WERI-Rb-1 (cell line): ENCODE measurements around the gene WFDC2.

Experiments
- DNase-seq: peaks from one replicate; pipeline ENCODE4 v3.0.0-alpha.2; 2020
- H3K27ac ChIP-seq: fragments of 250-450 bp; sonication (Bioruptor Pico); 2 replicates; pipeline ENCODE4 v1.5.1; 2020; ENCODE audit warnings: mild to moderate bottlenecking, moderate library complexity
- H3K27me3 ChIP-seq: fragments of 250-450 bp; sonication (Bioruptor Pico); 2 replicates; pipeline ENCODE4 v1.5.1; 2021; ENCODE audit warnings: mild to moderate bottlenecking, low read depth, moderate library complexity; ENCODE audit not compliant: insufficient read depth, severe bottlenecking
- H3K36me3 ChIP-seq: fragments of 250-450 bp; sonication (Bioruptor Pico); 2 replicates; pipeline ENCODE4 v1.5.1; 2020; ENCODE audit warnings: mild to moderate bottlenecking, moderate library complexity
- H3K4me3 ChIP-seq: 2 replicates; pipeline ENCODE4 v1.5.1; 2011; ENCODE audit warnings: low read depth, mild to moderate bottlenecking, control low read depth, low read length
- H3K9me3 ChIP-seq: fragments of 250-450 bp; sonication (Bioruptor Pico); 2 replicates; pipeline ENCODE4 v1.5.1; 2021; ENCODE audit warnings: mild to moderate bottlenecking, moderate library complexity; ENCODE audit not compliant: severe bottlenecking
- CTCF ChIP-seq: IDR thresholded peaks from 2 replicates; pipeline ENCODE4 v1.5.1; 2011; ENCODE audit warnings: low read depth, mild to moderate bottlenecking, control low read depth, inconsistent platforms, low read length

The WFDC2 gene

DNA sequence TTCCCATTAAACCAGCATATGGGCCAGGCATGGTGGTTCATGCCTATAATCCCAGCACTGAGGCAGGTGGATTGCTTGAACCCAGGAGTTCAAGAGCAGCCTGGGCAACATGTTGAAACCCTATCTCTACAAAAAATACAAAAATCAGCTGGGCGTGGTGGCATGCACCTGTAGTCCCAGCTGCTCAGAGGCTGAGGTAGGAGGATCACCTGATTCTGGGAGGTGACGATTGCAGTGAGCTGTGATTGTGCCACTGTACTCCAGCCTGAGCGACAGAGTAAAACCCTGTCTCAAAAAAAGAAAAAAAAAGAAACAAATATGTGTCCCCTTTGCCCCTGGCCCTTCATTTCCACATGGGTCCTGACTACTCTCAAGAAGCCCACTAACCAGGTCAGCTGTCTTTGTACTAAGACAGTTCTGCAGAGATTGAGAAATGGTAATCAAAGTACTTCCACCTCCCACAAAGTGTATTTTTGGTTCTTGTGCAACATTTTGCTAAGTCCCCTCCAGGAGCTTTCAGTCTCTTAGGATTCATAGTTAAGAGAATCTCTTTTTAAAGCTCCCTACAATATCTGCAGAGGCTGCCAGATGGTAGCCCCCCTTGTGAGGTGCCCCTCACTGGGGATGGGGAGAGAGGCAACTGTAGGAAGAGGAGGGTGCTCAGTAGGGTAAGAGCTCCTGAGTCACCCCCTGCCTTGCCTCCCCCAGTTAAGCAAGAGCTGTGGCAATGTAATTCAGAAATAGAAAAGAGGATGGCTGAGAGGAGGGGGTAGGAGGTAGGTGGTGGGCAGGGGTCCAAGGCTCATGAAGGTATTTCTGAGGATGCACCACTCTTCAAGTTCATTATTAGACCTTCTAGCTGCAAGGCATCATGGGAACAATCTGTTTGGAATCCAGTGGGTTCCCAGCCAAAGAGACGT, 16.5 kb upstream of the WFDC2 start:
- no peaks in the 10 kb centered on the region for H3K36me3 ChIP-seq
- TF ChIP-seq CTCF: no peak
- no peaks in the 10 kb centered on the region for H3K27me3 ChIP-seq
- no peak overlapping the region for H3K27ac ChIP-seq
- H3K9me3 ChIP-seq: no peaks in the 10 kb centered on the region
- no peak for DNase-seq
- H3K4me3 ChIP-seq: no peak overlapping the region

- peak; percentile 68 for DNase-seq
- Histone ChIP-seq H3K9me3 (no peaks in the 10 kb centered on the region), H3K27ac (no peak overlapping the region), H3K27me3 (no peaks in the 10 kb centered on the region), H3K4me3 (no peak overlapping the region), H3K36me3 (no peaks in the 10 kb centered on the region)
- peak; percentile 70 for TF ChIP-seq CTCF
These were observed 12.9 kb upstream of the WFDC2 start for GRCh38 chr20:45456632-45457031.

GRCh38 chr20:45459606-45460005, 9.9 kb upstream of the WFDC2 start:
- H3K27me3 ChIP-seq: no peaks in the 10 kb centered on the region
- no peak for DNase-seq
- H3K36me3 ChIP-seq: no peaks in the 10 kb centered on the region
- no peaks in the 10 kb centered on the region for H3K9me3 ChIP-seq
- no peak overlapping the region for H3K27ac ChIP-seq
- 0 out of 2 replicates have a peak, but pooled peaks have one; percentile 4 for TF ChIP-seq CTCF
- H3K4me3 ChIP-seq: no peak overlapping the region

DNA sequence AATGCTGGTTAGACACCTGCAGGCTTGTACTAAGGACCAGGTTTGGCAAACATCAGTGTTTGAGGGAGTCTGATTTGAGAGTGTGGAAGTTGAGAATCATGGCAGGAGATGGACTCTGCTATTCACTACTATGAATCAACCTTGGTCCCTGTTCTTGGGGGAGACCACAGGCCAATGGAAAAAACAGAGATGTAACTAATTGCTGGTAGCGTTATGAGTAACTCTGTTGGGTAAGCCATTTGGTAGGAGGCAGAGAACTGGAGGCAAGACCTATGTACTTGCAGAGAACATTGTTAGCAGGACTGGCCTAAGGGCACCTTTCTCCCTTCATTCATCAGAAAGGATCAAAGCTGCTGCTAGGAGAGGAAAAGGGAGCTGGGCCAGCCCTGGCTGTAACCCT, 8.3 kb upstream of the WFDC2 start:
- Histone ChIP-seq H3K27me3 (no peaks in the 10 kb centered on the region), H3K36me3 (no peaks in the 10 kb centered on the region), H3K27ac (no peak overlapping the region), H3K9me3 (no peaks in the 10 kb centered on the region), H3K4me3 (no peak overlapping the region)
- TF ChIP-seq CTCF: no peak
- no peak for DNase-seq

DNA sequence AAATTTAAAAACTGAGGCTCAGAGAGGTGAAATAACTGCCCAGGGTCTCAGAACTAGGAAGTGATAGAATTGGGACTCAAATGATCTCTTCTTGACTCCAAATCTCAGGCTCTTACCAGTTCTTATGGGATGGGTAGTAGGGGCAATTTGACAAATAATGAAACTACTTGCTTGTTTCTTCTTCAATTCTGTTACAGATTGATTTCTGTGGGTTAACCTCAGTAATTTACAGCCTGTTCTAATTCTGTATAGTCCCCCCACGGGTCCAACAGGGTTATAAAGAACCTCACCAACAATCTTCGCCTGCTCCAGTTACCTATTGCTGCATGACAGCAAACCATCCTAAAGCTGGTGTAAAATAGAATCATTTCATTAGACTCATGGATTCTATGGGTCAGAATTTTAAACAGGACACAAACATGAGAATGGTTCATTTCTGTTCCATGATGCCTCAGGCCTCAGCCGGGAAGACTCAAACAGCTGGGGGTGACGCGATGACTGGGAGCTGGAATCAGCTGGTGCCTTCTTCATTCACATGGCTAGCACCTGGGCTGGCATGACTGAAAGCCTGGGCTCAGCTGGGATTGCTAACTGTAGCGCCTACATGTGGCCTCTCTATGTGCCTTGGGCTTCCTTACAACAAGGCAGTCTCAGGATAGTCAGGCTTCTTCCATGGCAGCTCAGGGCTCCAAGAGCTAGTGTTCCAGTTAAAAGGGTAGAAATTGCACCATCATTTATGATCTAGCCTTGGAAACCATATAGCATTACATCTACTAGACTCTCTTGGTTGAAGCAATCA, 6.6 kb upstream of the WFDC2 start:
- H3K27me3 ChIP-seq: no peaks in the 10 kb centered on the region
- DNase-seq: no peak

More for the DNA sequence above, 6.6 kb upstream of the WFDC2 start:
- Histone ChIP-seq H3K36me3 (no peaks in the 10 kb centered on the region), H3K27ac (no peak overlapping the region), H3K9me3 (no peaks in the 10 kb centered on the region), H3K4me3 (no peak overlapping the region)
- no peak for TF ChIP-seq CTCF
